IMR-90 (cell line): ENCODE results near the gene ADTRP.

Experiments used
- BHLHE40 ChIP-seq: fragments of 150-350 bp; IDR thresholded peaks from 2 replicates; pipeline ENCODE4 v1.6.1; 2016; ENCODE audit warnings: mild to moderate bottlenecking, low read depth, low read length
- FOS ChIP-seq: fragments of 150-350 bp; IDR thresholded peaks from 2 replicates; pipeline ENCODE4 v1.6.1; 2016; ENCODE audit warnings: low read depth, low read length
- MAFK ChIP-seq: IDR thresholded peaks from 2 replicates; pipeline ENCODE4 v1.6.1; 2012; ENCODE audit warnings: low read depth, low read length, improper control_type of control experiment
- MXI1 ChIP-seq: IDR thresholded peaks from 2 replicates; pipeline ENCODE4 v1.6.1; 2012; ENCODE audit warnings: low read depth, mild to moderate bottlenecking, low read length, moderate library complexity, borderline replicate concordance
- NFE2L2 ChIP-seq: fragments of 150-350 bp; IDR thresholded peaks from 2 replicates; pipeline ENCODE4 v1.6.1; 2016; ENCODE audit warnings: low read depth, mild to moderate bottlenecking, low read length
- POLR2A ChIP-seq: IDR thresholded peaks from 2 replicates; pipeline ENCODE4 v1.6.1; 2012; ENCODE audit warnings: mild to moderate bottlenecking, low read depth, low read length
- RAD21 ChIP-seq: IDR thresholded peaks from 2 replicates; pipeline ENCODE4 v1.6.1; 2012; ENCODE audit warnings: low read length, improper control_type of control experiment
- RFX5 ChIP-seq: IDR thresholded peaks from 2 replicates; pipeline ENCODE4 v1.8.0; 2012; ENCODE audit warnings: low read depth, mild to moderate bottlenecking, low read length, moderate library complexity
- TF ChIP-seq, protein P1 (sequence below): conservative IDR thresholded peaks from 2 replicates; pipeline ENCODE4 v1.5.1; 2012; ENCODE audit warnings: mild to moderate bottlenecking, low read depth, low read length, improper control_type of control experiment

GRCh38 chr6:11804135-11804534 is 25.5 kb upstream of the ADTRP start:
- TF ChIP-seq FOS (no peak), POLR2A (no peak), MXI1 (no peak), NFE2L2 (no peak), BHLHE40 (no peak), MAFK (no peak), RAD21 (no peak), RFX5 (no peak)
- TF ChIP-seq, protein P1, sequence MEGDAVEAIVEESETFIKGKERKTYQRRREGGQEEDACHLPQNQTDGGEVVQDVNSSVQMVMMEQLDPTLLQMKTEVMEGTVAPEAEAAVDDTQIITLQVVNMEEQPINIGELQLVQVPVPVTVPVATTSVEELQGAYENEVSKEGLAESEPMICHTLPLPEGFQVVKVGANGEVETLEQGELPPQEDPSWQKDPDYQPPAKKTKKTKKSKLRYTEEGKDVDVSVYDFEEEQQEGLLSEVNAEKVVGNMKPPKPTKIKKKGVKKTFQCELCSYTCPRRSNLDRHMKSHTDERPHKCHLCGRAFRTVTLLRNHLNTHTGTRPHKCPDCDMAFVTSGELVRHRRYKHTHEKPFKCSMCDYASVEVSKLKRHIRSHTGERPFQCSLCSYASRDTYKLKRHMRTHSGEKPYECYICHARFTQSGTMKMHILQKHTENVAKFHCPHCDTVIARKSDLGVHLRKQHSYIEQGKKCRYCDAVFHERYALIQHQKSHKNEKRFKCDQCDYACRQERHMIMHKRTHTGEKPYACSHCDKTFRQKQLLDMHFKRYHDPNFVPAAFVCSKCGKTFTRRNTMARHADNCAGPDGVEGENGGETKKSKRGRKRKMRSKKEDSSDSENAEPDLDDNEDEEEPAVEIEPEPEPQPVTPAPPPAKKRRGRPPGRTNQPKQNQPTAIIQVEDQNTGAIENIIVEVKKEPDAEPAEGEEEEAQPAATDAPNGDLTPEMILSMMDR: no peak
